ENCODE results near the gene FBXL22. TPM values are rescaled to one million over a fixed set of nuclear protein-coding genes. Genes with fewer than 3 reads are reported as not detected.

Gene FBXL22
- total RNA-seq, 2 donors from 2014 or later, result 0.29 to 0.90 TPM

GRCh38 chr15:63573533-63573932 lies 23.7 kb upstream of the FBXL22 start:
- no peak overlapping the region for H3K4me3 Mint-ChIP-seq
- no peaks in the 10 kb centered on the region for H3K27me3 ChIP-seq (ENCODE audit: control insufficient read depth, insufficient read depth, low read length, poor library complexity, severe bottlenecking)
- H3K4me1 Mint-ChIP-seq, result no peaks in the 10 kb centered on the region
- H3K36me3 Mint-ChIP-seq (ENCODE audit: low read depth), result peaks cover 24% of the 10 kb centered on the region
- no peaks in the 10 kb centered on the region for H3K9me3 Mint-ChIP-seq
- no peak overlapping the region for H3K27ac Mint-ChIP-seq
- H3K4me3 ChIP-seq (ENCODE audit: low read length), result no peak overlapping the region
- DNase-seq, result no peak
- no peak for TF ChIP-seq CTCF (conservative IDR thresholded peaks at IDR 0.05)
- no peaks in the 10 kb centered on the region for H3K4me1 ChIP-seq (ENCODE audit: control insufficient read depth, insufficient read depth, low read length)
- H3K27ac ChIP-seq (ENCODE audit: low read depth, low read length), result no peak overlapping the region
- H3K9me3 ChIP-seq (ENCODE audit: control insufficient read depth, low read length), result no peaks in the 10 kb centered on the region
- no peak overlapping the region for H3K9ac ChIP-seq (ENCODE audit: extremely low read depth, low read length, poor library complexity, severe bottlenecking)
- H3K36me3 ChIP-seq (ENCODE audit: control insufficient read depth, insufficient read depth, low read length), result peaks cover 80% of the 10 kb centered on the region
- H3K27me3 Mint-ChIP-seq (ENCODE audit: insufficient read depth), result no peaks in the 10 kb centered on the region

GRCh38 chr15:63575312-63575711 lies 21.9 kb upstream of the FBXL22 start:
- Mint-ChIP-seq H3K9me3 (no peaks in the 10 kb centered on the region), H3K4me3 (no peak overlapping the region), H3K27ac (no peak overlapping the region), H3K4me1 (no peaks in the 10 kb centered on the region), H3K27me3 (ENCODE audit: insufficient read depth) (no peaks in the 10 kb centered on the region), H3K36me3 (ENCODE audit: low read depth) (peaks cover 22% of the 10 kb centered on the region)
- Histone ChIP-seq H3K4me3 (ENCODE audit: low read length) (no peak overlapping the region), H3K9me3 (ENCODE audit: control insufficient read depth, low read length) (no peaks in the 10 kb centered on the region), H3K4me1 (ENCODE audit: control insufficient read depth, insufficient read depth, low read length) (no peaks in the 10 kb centered on the region), H3K9ac (ENCODE audit: extremely low read depth, low read length, poor library complexity, severe bottlenecking) (no peak overlapping the region), H3K27ac (ENCODE audit: low read depth, low read length) (no peak overlapping the region), H3K27me3 (ENCODE audit: control insufficient read depth, insufficient read depth, low read length, poor library complexity, severe bottlenecking) (no peaks in the 10 kb centered on the region), H3K36me3 (ENCODE audit: control insufficient read depth, insufficient read depth, low read length) (peaks cover 81% of the 10 kb centered on the region)
- 83 to 100% methylated on average over 1 of the region's 1 CpG for WGBS, 2 experiments (ENCODE audit: insufficient coverage in 1 of 2, insufficient read length in 1 of 2)
- TF ChIP-seq CTCF (conservative IDR thresholded peaks at IDR 0.05), result no peak
- no peak for DNase-seq

- Histone ChIP-seq H3K4me1 (ENCODE audit: control insufficient read depth, insufficient read depth, low read length) (no peaks in the 10 kb centered on the region), H3K36me3 (ENCODE audit: control insufficient read depth, insufficient read depth, low read length) (peaks cover 75% of the 10 kb centered on the region), H3K27ac (ENCODE audit: low read depth, low read length) (no peak overlapping the region), H3K9me3 (ENCODE audit: control insufficient read depth, low read length) (no peaks in the 10 kb centered on the region), H3K4me3 (ENCODE audit: low read length) (no peak overlapping the region), H3K9ac (ENCODE audit: extremely low read depth, low read length, poor library complexity, severe bottlenecking) (no peak overlapping the region), H3K27me3 (ENCODE audit: control insufficient read depth, insufficient read depth, low read length, poor library complexity, severe bottlenecking) (no peaks in the 10 kb centered on the region)
- Mint-ChIP-seq H3K27me3 (ENCODE audit: insufficient read depth) (no peaks in the 10 kb centered on the region), H3K27ac (no peak overlapping the region), H3K4me3 (no peak overlapping the region), H3K9me3 (no peaks in the 10 kb centered on the region), H3K4me1 (no peaks in the 10 kb centered on the region), H3K36me3 (ENCODE audit: low read depth) (peaks cover 24% of the 10 kb centered on the region)
- no peak for DNase-seq
- TF ChIP-seq CTCF (conservative IDR thresholded peaks at IDR 0.05), result no peak
- 95 to 97% methylated on average over 5 to 6 of the region's 6 CpGs for WGBS, 2 experiments (ENCODE audit: insufficient coverage in 1 of 2, insufficient read length in 1 of 2)
Measured at GRCh38 chr15:63576441-63576840, 20.7 kb upstream of the FBXL22 start.

All from endodermal cell (in vitro differentiated cells).